WTC11 (cell line): Measurements from ENCODE around the gene CELF4.

Experiments used
- CBFB ChIP-seq: sonication (generic); formaldehyde crosslinking; IDR thresholded peaks from 2 replicates; pipeline ENCODE4 v1.8.1; 2022; ENCODE audit warnings: mild to moderate bottlenecking, low read depth, missing genetic modification reagents
- CREB1 ChIP-seq: sonication (generic); formaldehyde crosslinking; IDR thresholded peaks from 2 replicates; pipeline ENCODE4 v1.8.0; 2023; ENCODE audit warnings: mild to moderate bottlenecking, missing genetic modification reagents
- CTCF ChIP-seq: fragments of 200-600 bp; IDR thresholded peaks from 2 replicates; pipeline ENCODE4 v1.8.0; 2022; ENCODE audit warnings: antibody characterized with exemption
- ERG ChIP-seq: fragments of 250-450 bp; sonication (Bioruptor Pico); IDR thresholded peaks from 2 replicates; pipeline ENCODE4 v1.8.0; 2021; ENCODE audit warnings: mild to moderate bottlenecking
- FOXJ3 ChIP-seq: sonication (generic); formaldehyde crosslinking; IDR thresholded peaks from 2 replicates; pipeline ENCODE4 v1.9.0; 2021; ENCODE audit warnings: missing genetic modification reagents, mild to moderate bottlenecking, borderline replicate concordance
- NR1H2 ChIP-seq: sonication (generic); formaldehyde crosslinking; IDR thresholded peaks from 2 replicates; pipeline ENCODE4 v1.9.0; 2021; ENCODE audit warnings: mild to moderate bottlenecking, moderate library complexity, missing genetic modification reagents
- SMAD3 ChIP-seq: sonication (generic); formaldehyde crosslinking; IDR thresholded peaks from 2 replicates; pipeline ENCODE4 v1.8.0; 2022; ENCODE audit warnings: missing genetic modification reagents, mild to moderate bottlenecking, borderline replicate concordance
- TCF7 ChIP-seq: sonication (generic); formaldehyde crosslinking; IDR thresholded peaks from 2 replicates; pipeline ENCODE4 v1.8.0; 2022; ENCODE audit warnings: mild to moderate bottlenecking, low read depth, missing genetic modification reagents, moderate library complexity
- ZNF232 ChIP-seq: sonication (generic); formaldehyde crosslinking; IDR thresholded peaks from 2 replicates; pipeline ENCODE4 v1.8.0; 2022; ENCODE audit warnings: mild to moderate bottlenecking, missing genetic modification reagents
- ZNF263 ChIP-seq: sonication (generic); formaldehyde crosslinking; IDR thresholded peaks from 2 replicates; pipeline ENCODE4 v1.8.1; 2022; ENCODE audit warnings: low read depth, mild to moderate bottlenecking, moderate library complexity, missing genetic modification reagents

- TF ChIP-seq FOXJ3 (no peak), CREB1 (CRISPR knock-in tag) (no peak), CTCF (no peak), TCF7 (CRISPR knock-in tag) (no peak), NR1H2 (CRISPR knock-in tag) (no peak), ZNF232 (CRISPR knock-in tag) (no peak), SMAD3 (CRISPR knock-in tag) (no peak), ZNF263 (CRISPR knock-in tag) (no peak), ERG (CRISPR knock-in tag) (no peak), CBFB (CRISPR knock-in tag) (no peak)
Observed at GRCh38 chr18:37383846-37384595, 181.6 kb downstream of the CELF4 start.
